Natural killer cell (primary cell): ENCODE results near the gene CHRNA3. TPM values are rescaled to one million over a fixed set of nuclear protein-coding genes. Genes with fewer than 3 reads are reported as not detected.

Experiments
- ATAC-seq, 3 donors: fragments of 150-1000 bp in 2 of 3; fragments of 200-7000 bp in 1 of 3; cut with Tn5 transposase; 1 replicate in 1 of 3; 2 replicates in 2 of 3; pipeline ENCODE4 v1.10.0; 2021; ENCODE audit warnings: mild to moderate bottlenecking in 2 of 3, moderate library complexity in 2 of 3
- DNase-seq, 2 donors: peaks; one replicate each; pipeline versions ENCODE4 v3.0.0 to v3.0.0-alpha.2; 2013 to 2021; ENCODE audit warnings: mixed read lengths in 1 of 2
- H3K27ac ChIP-seq: one replicate; pipeline ENCODE4 v1.5.1; 2013; ENCODE audit warnings: mild to moderate bottlenecking, low read length
- H3K27me3 ChIP-seq: one replicate; pipeline ENCODE4 v1.6.1; 2013; ENCODE audit warnings: low read length; ENCODE audit not compliant: control insufficient read depth, insufficient read depth
- H3K36me3 ChIP-seq: one replicate; pipeline ENCODE4 v1.6.1; 2013; ENCODE audit warnings: low read length; ENCODE audit not compliant: control insufficient read depth, insufficient read depth
- H3K4me1 ChIP-seq: one replicate; pipeline ENCODE4 v1.6.1; 2013; ENCODE audit warnings: low read length; ENCODE audit not compliant: control insufficient read depth, insufficient read depth
- H3K4me3 ChIP-seq: one replicate; pipeline ENCODE4 v1.5.1; 2013; ENCODE audit warnings: low read length
- H3K9me3 ChIP-seq: one replicate; pipeline ENCODE4 v1.6.1; 2013; ENCODE audit warnings: low read length; ENCODE audit not compliant: control insufficient read depth, insufficient read depth
- H3K27ac Mint-ChIP-seq, 2 donors: one replicate each; pipeline ENCODE4 v1.8.0; 2022; ENCODE audit warnings: mild to moderate bottlenecking in 2 of 2, mixed read lengths in 2 of 2, moderate library complexity in 1 of 2
- H3K27me3 Mint-ChIP-seq, 2 donors: one replicate each; pipeline ENCODE4 v1.8.0; 2022; ENCODE audit warnings: low read depth in 2 of 2, mixed read lengths in 2 of 2
- H3K36me3 Mint-ChIP-seq: one replicate; pipeline ENCODE4 v1.8.0; 2022; ENCODE audit warnings: mixed read lengths
- H3K4me1 Mint-ChIP-seq, 2 donors: one replicate each; pipeline ENCODE4 v1.8.0; 2022; ENCODE audit warnings: mixed read lengths in 2 of 2
- H3K4me3 Mint-ChIP-seq: one replicate; pipeline ENCODE4 v1.8.0; 2022; ENCODE audit warnings: mild to moderate bottlenecking, moderate library complexity, mixed read lengths
- H3K9me3 Mint-ChIP-seq, 2 donors: one replicate each; pipeline ENCODE4 v1.8.0; 2022; ENCODE audit warnings: mixed read lengths in 2 of 2
- CTCF ChIP-seq: fragments of 200-600 bp; IDR thresholded peaks from one replicate; pipeline ENCODE4 v1.8.0; 2022; ENCODE audit warnings: antibody characterized with exemption
- WGBS: methylation state at CpG from one replicate; pipeline ENCODE4 v1.1.7; 2013; ENCODE audit warnings: missing lambda C conversion rate; ENCODE audit not compliant: insufficient coverage; 5-methylcytosine and 5-hydroxymethylcytosine counted together
- intact Hi-C: fragments of 100-400 bp; cut with micrococcal nuclease; formaldehyde crosslinking; loops from one replicate; pipeline ENCODE4 v1.14.2; 2022
- total RNA-seq, 4 donors: library from RNA; stranded (reverse); fragments of 120-200 nt in 1 of 4; gene quantifications; one replicate each; pipeline versions ENCODE4 v1.2.3 to v1.2.4, GENCODE V29; 2013 to 2022

Gene CHRNA3
- total RNA-seq, 3 donors from 2014 or later (not counting 1 experiment from before 2014, with no cell fraction given) = not detected

- intact Hi-C loops = loop anchor here (1.0 kb wide), 1 partner anchor 91 kb away; no protein-coding TSS in a partner anchor
- peaks cover 10% of the 10 kb centered on the region for H3K27me3 ChIP-seq
- H3K27ac ChIP-seq = no peak overlapping the region
- H3K4me1 Mint-ChIP-seq = no peaks in the 10 kb centered on the region
- H3K27me3 Mint-ChIP-seq = peaks cover 24 to 37% of the 10 kb centered on the region in 2 donors
- 29% methylated on average over 8 of the region's 8 CpGs for WGBS
- no peak overlapping the region for H3K4me3 Mint-ChIP-seq
- H3K4me1 ChIP-seq = no peaks in the 10 kb centered on the region
- no peak overlapping the region for H3K27ac Mint-ChIP-seq
- DNase-seq (peak; percentile 74 to 84), ATAC-seq (peak in 2 of 3 donors; percentile 67 to 74)
- H3K36me3 ChIP-seq = no peaks in the 10 kb centered on the region
- no peaks in the 10 kb centered on the region for H3K9me3 Mint-ChIP-seq
- H3K36me3 Mint-ChIP-seq = no peaks in the 10 kb centered on the region
- H3K4me3 ChIP-seq = no peak overlapping the region
- no peaks in the 10 kb centered on the region for H3K9me3 ChIP-seq
- peak; percentile 83 for TF ChIP-seq CTCF
Measured at GRCh38 chr15:78618490-78618934, 2.3 kb downstream of the CHRNA3 start.

- peaks cover 10% of the 10 kb centered on the region for H3K27me3 ChIP-seq
- no peak for TF ChIP-seq CTCF
- H3K36me3 ChIP-seq = no peaks in the 10 kb centered on the region
- H3K4me3 ChIP-seq = no peak overlapping the region
- H3K27ac ChIP-seq = no peak overlapping the region
- H3K4me1 Mint-ChIP-seq = no peaks in the 10 kb centered on the region
- intact Hi-C loops = loop anchor here (1.0 kb wide), 1 partner anchor 91 kb away; no protein-coding TSS in a partner anchor
- no peak overlapping the region for H3K4me3 Mint-ChIP-seq
- H3K36me3 Mint-ChIP-seq = no peaks in the 10 kb centered on the region
- 91% methylated on average over 8 of the region's 8 CpGs for WGBS
- no peaks in the 10 kb centered on the region for H3K9me3 ChIP-seq
- DNase-seq (no peak), ATAC-seq (no peak)
- no peaks in the 10 kb centered on the region for H3K4me1 ChIP-seq
- H3K27ac Mint-ChIP-seq = no peak overlapping the region
- no peaks in the 10 kb centered on the region for H3K9me3 Mint-ChIP-seq
- H3K27me3 Mint-ChIP-seq = peaks cover 24 to 34% of the 10 kb centered on the region in 2 donors
Measured at GRCh38 chr15:78618064-78618463, 2.7 kb downstream of the CHRNA3 start.

GRCh38 chr15:78617516-78617915 is 3.3 kb downstream of the CHRNA3 start:
- H3K4me1 ChIP-seq = no peaks in the 10 kb centered on the region
- H3K9me3 ChIP-seq = no peaks in the 10 kb centered on the region
- TF ChIP-seq CTCF = no peak
- Mint-ChIP-seq H3K27me3 (peaks cover 21 to 32% of the 10 kb centered on the region in 2 donors), H3K4me3 (no peak overlapping the region), H3K36me3 (no peaks in the 10 kb centered on the region), H3K4me1 (no peaks in the 10 kb centered on the region), H3K27ac (no peak overlapping the region), H3K9me3 (no peaks in the 10 kb centered on the region)
- intact Hi-C loops = no loop called here
- 93% methylated on average over 4 of the region's 5 CpGs for WGBS
- peaks cover 10% of the 10 kb centered on the region for H3K27me3 ChIP-seq
- no peak overlapping the region for H3K4me3 ChIP-seq
- H3K27ac ChIP-seq = no peak overlapping the region
- ATAC-seq (no peak), DNase-seq (no peak)
- H3K36me3 ChIP-seq = no peaks in the 10 kb centered on the region

GRCh38 chr15:78617076-78617475 is 3.7 kb downstream of the CHRNA3 start:
- ATAC-seq = no peak
- Mint-ChIP-seq H3K4me3 (no peak overlapping the region), H3K4me1 (no peaks in the 10 kb centered on the region), H3K27me3 (peaks cover 16 to 27% of the 10 kb centered on the region in 2 donors), H3K36me3 (no peaks in the 10 kb centered on the region), H3K9me3 (no peaks in the 10 kb centered on the region), H3K27ac (no peak overlapping the region)
- Histone ChIP-seq H3K27me3 (peaks cover 8% of the 10 kb centered on the region), H3K27ac (no peak overlapping the region), H3K4me1 (no peaks in the 10 kb centered on the region), H3K9me3 (no peaks in the 10 kb centered on the region), H3K4me3 (no peak overlapping the region), H3K36me3 (no peaks in the 10 kb centered on the region)
- intact Hi-C loops = no loop called here
- WGBS = 77% methylated on average over 6 of the region's 7 CpGs
- no peak for TF ChIP-seq CTCF
- no peak for DNase-seq
